SK-N-SH (cell line): ENCODE measurements around the gene PRICKLE2. TPM values are rescaled to one million over a fixed set of nuclear protein-coding genes. Genes with fewer than 3 reads are reported as not detected.

Experiments used
- CTCF ChIA-PET: fragments of 300-600, 350-600 bp; formaldehyde crosslinking; extraction: SDS; loops from one replicate; lab custom pipeline; 2021; lab: Yijun Ruan, JAX
- POLR2A ChIA-PET: fragments of 350-600 bp; sonication (Branson Sonifier 250); formaldehyde crosslinking; extraction: SDS; loops from one replicate; lab custom pipeline; 2020; ENCODE audit warnings: antibody characterized with exemption, inconsistent platforms; lab: Yijun Ruan, JAX
- DNase-seq: peaks from one replicate; pipeline ENCODE4 v3.0.0; 2012
- H2AFZ ChIP-seq: fragments of 200-600 bp; sonication (generic); 2 replicates; pipeline ENCODE4 v1.8.1; 2016; ENCODE audit warnings: antibody characterized with exemption, mild to moderate bottlenecking, low read depth
- H3F3A ChIP-seq: fragments of 200-600 bp; sonication (generic); replicated peaks from 2 replicates; pipeline ENCODE3; 2016; ENCODE audit warnings: antibody characterized with exemption, mild to moderate bottlenecking; ENCODE audit not compliant: insufficient read depth
- H3K27ac ChIP-seq, 2 experiments: fragments of 200-500 bp in 1 of 2; fragments of 200-600 bp in 1 of 2; sonication (Bioruptor generic) in 1 of 2; sonication (generic), shearing (Covaris generic) in 1 of 2; 2 replicates each; pipeline versions ENCODE4 v1.5.1 to v1.6.1; 2014 to 2016; ENCODE audit warnings: low read depth in 2 of 2, inconsistent platforms in 1 of 2, low read length in 1 of 2, mild to moderate bottlenecking in 1 of 2, mixed read lengths in 1 of 2
- H3K27me3 ChIP-seq: fragments of 200-600 bp; sonication (generic), shearing (Covaris generic); 2 replicates; pipeline ENCODE4 v1.6.1; 2016; ENCODE audit warnings: mixed run types; ENCODE audit not compliant: insufficient read depth
- H3K36me3 ChIP-seq, 2 experiments: fragments of 200-500 bp in 1 of 2; fragments of 200-600 bp in 1 of 2; sonication (Bioruptor generic) in 1 of 2; sonication (generic) in 1 of 2; replicated peaks in 1 of 2; 2 replicates each; pipeline versions ENCODE3 to v1.5.1; 2014 to 2016; ENCODE audit warnings: low read length in 1 of 2, mild to moderate bottlenecking in 1 of 2; ENCODE audit not compliant: insufficient read depth in 2 of 2, control insufficient read depth in 1 of 2
- H3K4me1 ChIP-seq, 2 experiments: fragments of 200-500 bp in 1 of 2; fragments of 200-600 bp in 1 of 2; sonication (Bioruptor generic) in 1 of 2; sonication (generic), shearing (Covaris generic) in 1 of 2; 2 replicates each; pipeline versions ENCODE4 v1.5.1 to v1.6.1; 2014 to 2016; ENCODE audit warnings: low read depth in 1 of 2, low read length in 1 of 2, mixed run types in 1 of 2; ENCODE audit not compliant: insufficient read depth in 2 of 2, control insufficient read depth in 1 of 2
- H3K4me2 ChIP-seq: fragments of 200-600 bp; sonication (generic), shearing (Covaris generic); 2 replicates; pipeline ENCODE4 v1.6.1; 2017; ENCODE audit warnings: mixed run types
- H3K4me3 ChIP-seq, 2 experiments: fragments of 200-500 bp in 1 of 2; fragments of 200-600 bp in 1 of 2; sonication (Bioruptor generic) in 1 of 2; sonication (generic), shearing (Covaris generic) in 1 of 2; 2 replicates each; pipeline versions ENCODE4 v1.5.1 to v1.8.1; 2014 to 2016; ENCODE audit warnings: low read depth in 2 of 2, inconsistent platforms in 1 of 2, low read length in 1 of 2, mild to moderate bottlenecking in 1 of 2, mixed read lengths in 1 of 2, moderate library complexity in 1 of 2
- H3K79me2 ChIP-seq: fragments of 200-600 bp; sonication (generic); 2 replicates; pipeline ENCODE4 v1.8.1; 2017; ENCODE audit warnings: mild to moderate bottlenecking; ENCODE audit not compliant: insufficient read depth
- H3K9ac ChIP-seq: fragments of 200-600 bp; sonication (generic); 2 replicates; pipeline ENCODE4 v1.6.1; 2017; ENCODE audit warnings: mixed run types
- H3K9me2 ChIP-seq: fragments of 200-600 bp; sonication (generic); 2 replicates; pipeline ENCODE4 v1.6.1; 2017; ENCODE audit warnings: mixed run types
- H3K9me3 ChIP-seq: fragments of 200-600 bp; sonication (generic); 2 replicates; pipeline ENCODE4 v1.6.1; 2017; ENCODE audit warnings: mixed run types, mild to moderate bottlenecking, moderate library complexity
- H4K20me1 ChIP-seq: fragments of 200-600 bp; sonication (generic); 2 replicates; pipeline ENCODE4 v1.6.1; 2017; ENCODE audit warnings: mild to moderate bottlenecking, mixed run types; ENCODE audit not compliant: insufficient read depth
- CHD2 ChIP-seq: fragments of 150-350 bp; IDR thresholded peaks from 2 replicates; pipeline ENCODE4 v1.6.1; 2018; ENCODE audit warnings: low read length; ENCODE audit not compliant: partially characterized antibody
- CTCF ChIP-seq: fragments of 200-600 bp; sonication (generic); IDR thresholded peaks from 2 replicates; pipeline ENCODE4 v1.6.1; 2017; ENCODE audit warnings: antibody characterized with exemption, mild to moderate bottlenecking, moderate library complexity
- EP300 ChIP-seq, 2 experiments: IDR thresholded peaks; 2 replicates each; pipeline versions ENCODE4 v1.4.0 to v1.6.1; 2012; ENCODE audit warnings: borderline replicate concordance in 1 of 2, low read depth in 1 of 2, low read length in 1 of 2
- FOXJ3 ChIP-seq: sonication (generic); formaldehyde crosslinking; IDR thresholded peaks from 2 replicates; pipeline ENCODE4 v1.5.1; 2020; ENCODE audit warnings: mild to moderate bottlenecking, missing genetic modification reagents
- NFIC ChIP-seq: IDR thresholded peaks from 2 replicates; pipeline ENCODE4 v1.4.0; 2012; ENCODE audit warnings: borderline replicate concordance
- NRF1 ChIP-seq: IDR thresholded peaks from 2 replicates; pipeline ENCODE4 v1.6.1; 2012; ENCODE audit warnings: low read depth, mild to moderate bottlenecking, low read length
- PBX3 ChIP-seq: IDR thresholded peaks from 2 replicates; pipeline ENCODE4; 2012
- POLR2AphosphoS5 ChIP-seq: IDR thresholded peaks from 2 replicates; pipeline ENCODE4 v1.6.1; 2012; ENCODE audit warnings: low read depth, low read length
- RAD21 ChIP-seq: IDR thresholded peaks from 2 replicates; pipeline ENCODE4 v1.6.1; 2012; ENCODE audit warnings: mild to moderate bottlenecking, low read length
- RCOR1 ChIP-seq: fragments of 150-350 bp; IDR thresholded peaks from 2 replicates; pipeline ENCODE4 v1.6.1; 2017; ENCODE audit warnings: antibody characterized with exemption, low read length
- REST ChIP-seq: IDR thresholded peaks from 2 replicates; pipeline ENCODE4 v1.6.1; 2012; ENCODE audit warnings: mild to moderate bottlenecking, low read depth, low read length, moderate library complexity
- RFX5 ChIP-seq: IDR thresholded peaks from 2 replicates; pipeline ENCODE4 v1.6.1; 2012; ENCODE audit warnings: mild to moderate bottlenecking, improper control_type of control experiment, low read length
- TAF1 ChIP-seq: IDR thresholded peaks from 2 replicates; pipeline ENCODE4 v1.6.1; 2012; ENCODE audit warnings: low read depth, mild to moderate bottlenecking, low read length, moderate library complexity, borderline replicate concordance
- TEAD4 ChIP-seq: IDR thresholded peaks from 2 replicates; pipeline ENCODE4 v1.4.0; 2012; ENCODE audit warnings: mild to moderate bottlenecking, borderline replicate concordance; ENCODE audit not compliant: insufficient read depth
- USF1 ChIP-seq: IDR thresholded peaks from 2 replicates; pipeline ENCODE4 v1.4.0; 2012; ENCODE audit warnings: low read depth, borderline replicate concordance
- YY1 ChIP-seq: IDR thresholded peaks from 2 replicates; pipeline ENCODE4 v1.4.0; 2012; ENCODE audit warnings: low read depth, mild to moderate bottlenecking
- whole genome bisulfite sequencing: methylation state at CpG from one replicate; pipeline ENCODE4 v1.1.6; 2017; ENCODE audit warnings: low lambda C conversion rate; 5-methylcytosine and 5-hydroxymethylcytosine counted together
- polyA plus RNA-seq, 3 experiments: library from polyadenylated mRNA; depleted of rRNA; stranded (reverse); fragments of >200 nt; gene quantifications; 2 replicates each; pipeline ENCODE4 v1.2.3, GENCODE V29; 2012
- TF ChIP-seq, protein P1 (sequence below): fragments of 150-350 bp; IDR thresholded peaks from 2 replicates; pipeline ENCODE4 v1.6.1; 2017; ENCODE audit warnings: antibody characterized with exemption, low read length, low read depth, borderline replicate concordance

Gene PRICKLE2
- polyA plus RNA-seq, 1 of the 3 experiments (the other 2 are of a cell fraction): 0.67 TPM

DNA sequence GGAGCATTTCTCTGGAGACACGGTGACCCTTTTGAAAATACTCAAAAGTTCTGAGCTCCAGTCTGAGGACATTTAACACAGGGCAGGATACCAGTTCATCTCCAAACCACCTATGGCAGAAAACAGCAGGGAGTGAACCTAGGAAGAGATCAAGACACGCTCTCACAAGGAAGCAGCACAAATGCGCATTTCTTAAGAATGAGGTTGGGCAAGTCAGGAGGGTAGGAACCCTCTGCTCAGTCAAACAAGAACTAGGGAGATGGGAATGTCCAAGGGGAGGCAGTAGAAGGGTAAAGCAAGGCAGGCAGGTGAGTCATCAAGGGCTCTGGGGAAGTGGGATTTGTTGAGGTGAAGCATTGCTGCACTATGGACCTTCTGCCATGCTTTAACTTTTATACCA, 141.7 kb downstream of the PRICKLE2 start:
- WGBS: 90% methylated on average over 3 of the region's 3 CpGs
- no peak overlapping the region for H2AFZ ChIP-seq

More for the DNA sequence above, 141.7 kb downstream of the PRICKLE2 start:
- H3K4me3 ChIP-seq: no peak overlapping the region
- no peaks in the 10 kb centered on the region; a peak in 2 of 4 replicates for H3K4me1 ChIP-seq
- no peak overlapping the region for H3K9ac ChIP-seq
- DNase-seq: no peak
- no peak overlapping the region for H3K4me2 ChIP-seq
- H3K9me2 ChIP-seq: no peaks in the 10 kb centered on the region
- CTCF ChIA-PET: interaction anchor here (1.1 kb wide), 1 partner anchor 61 kb away, joined by 3 read pairs; the partner anchor contains the start of gene PSMD6
- no peak for TF ChIP-seq RAD21
- no peak for TF ChIP-seq NFIC
- TF ChIP-seq POLR2AphosphoS5: no peak
- no peak for TF ChIP-seq PBX3
- TF ChIP-seq TAF1: no peak
- TF ChIP-seq CTCF: no peak
- no peak for TF ChIP-seq USF1
- no peak for TF ChIP-seq YY1
- TF ChIP-seq, protein P1, sequence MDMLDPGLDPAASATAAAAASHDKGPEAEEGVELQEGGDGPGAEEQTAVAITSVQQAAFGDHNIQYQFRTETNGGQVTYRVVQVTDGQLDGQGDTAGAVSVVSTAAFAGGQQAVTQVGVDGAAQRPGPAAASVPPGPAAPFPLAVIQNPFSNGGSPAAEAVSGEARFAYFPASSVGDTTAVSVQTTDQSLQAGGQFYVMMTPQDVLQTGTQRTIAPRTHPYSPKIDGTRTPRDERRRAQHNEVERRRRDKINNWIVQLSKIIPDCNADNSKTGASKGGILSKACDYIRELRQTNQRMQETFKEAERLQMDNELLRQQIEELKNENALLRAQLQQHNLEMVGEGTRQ: no peak
- no peak for TF ChIP-seq RCOR1
- no peak for TF ChIP-seq REST
- TF ChIP-seq EP300 (IDR thresholded peaks at IDR 0.05; ENCODE audit: borderline replicate concordance in 1 of 2, low read depth in 1 of 2, low read length in 1 of 2): no peak
- no peak for TF ChIP-seq RFX5
- TF ChIP-seq CHD2: no peak
- TF ChIP-seq TEAD4: no peak
- TF ChIP-seq NRF1: no peak
- TF ChIP-seq FOXJ3 (CRISPR knock-in tag): no peak
- TF ChIP-seq, all 33 proteins: peak for 0
- Histone ChIP-seq H4K20me1 (no peaks in the 10 kb centered on the region), H3K36me3 (no peaks in the 10 kb centered on the region), H3F3A (peaks cover 6% of the 10 kb centered on the region), H3K27ac (no peak overlapping the region), H3K27me3 (no peaks in the 10 kb centered on the region), H3K9me3 (no peaks in the 10 kb centered on the region; the same call in 1 of the 2 replicates), H3K79me2 (no peaks in the 10 kb centered on the region)
- POLR2A ChIA-PET: no interaction called here
